ENCODE results near the gene USP40. TPM values are rescaled to one million over a fixed set of nuclear protein-coding genes. Genes with fewer than 3 reads are reported as not detected.

The USP40 gene
- polyA plus RNA-seq, 2 of the 4 experiments (the other 2 are of a cell fraction): 22.9 to 57.0 TPM

DNA sequence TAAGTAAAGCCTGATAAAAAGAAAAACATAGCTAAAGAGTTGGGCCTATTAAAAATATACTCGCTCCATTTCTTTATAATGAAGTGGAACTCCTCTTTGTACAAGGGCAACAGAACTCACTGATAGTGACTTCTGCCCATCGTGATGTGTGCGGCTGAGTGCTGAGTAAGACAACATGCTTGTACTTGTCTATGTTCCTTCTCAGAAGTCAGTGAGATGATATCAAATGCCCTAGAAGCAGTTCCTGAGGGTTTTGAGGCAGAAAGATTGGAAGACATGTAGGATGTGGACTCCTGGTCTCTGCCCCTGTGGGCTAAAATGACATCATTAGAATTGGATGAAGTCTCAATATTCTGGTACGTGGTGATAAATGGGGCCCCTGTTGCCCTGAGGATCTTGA is 73.8 kb downstream of the USP40 start:
- no peak for DNase-seq (ENCODE audit: low read depth in 1 of 2, low spot score in 1 of 2)
- no peak overlapping the region for H3K4me3 ChIP-seq
- no peak for FAIRE-seq
- no peaks in the 10 kb centered on the region for H3K9me3 ChIP-seq
- CTCF ChIA-PET: interaction anchor here (0.9 kb wide), 1 partner anchor 340 kb away, joined by 3 read pairs; no protein-coding TSS in a partner anchor
- POLR2A ChIA-PET: no interaction called here
- no peak overlapping the region for H3K4me2 ChIP-seq
- TF ChIP-seq CBX2 (IDR thresholded peaks at IDR 0.05; ENCODE audit: borderline replicate concordance, low read depth) (no peak), CHD2 (IDR thresholded peaks at IDR 0.05; ENCODE audit: low read length, partially characterized antibody) (no peak), FOXS1 (CRISPR knock-in tag; IDR thresholded peaks at IDR 0.05) (no peak), CHD4 (IDR thresholded peaks at IDR 0.05; ENCODE audit: borderline replicate concordance) (no peak)
- TF ChIP-seq, protein P1, sequence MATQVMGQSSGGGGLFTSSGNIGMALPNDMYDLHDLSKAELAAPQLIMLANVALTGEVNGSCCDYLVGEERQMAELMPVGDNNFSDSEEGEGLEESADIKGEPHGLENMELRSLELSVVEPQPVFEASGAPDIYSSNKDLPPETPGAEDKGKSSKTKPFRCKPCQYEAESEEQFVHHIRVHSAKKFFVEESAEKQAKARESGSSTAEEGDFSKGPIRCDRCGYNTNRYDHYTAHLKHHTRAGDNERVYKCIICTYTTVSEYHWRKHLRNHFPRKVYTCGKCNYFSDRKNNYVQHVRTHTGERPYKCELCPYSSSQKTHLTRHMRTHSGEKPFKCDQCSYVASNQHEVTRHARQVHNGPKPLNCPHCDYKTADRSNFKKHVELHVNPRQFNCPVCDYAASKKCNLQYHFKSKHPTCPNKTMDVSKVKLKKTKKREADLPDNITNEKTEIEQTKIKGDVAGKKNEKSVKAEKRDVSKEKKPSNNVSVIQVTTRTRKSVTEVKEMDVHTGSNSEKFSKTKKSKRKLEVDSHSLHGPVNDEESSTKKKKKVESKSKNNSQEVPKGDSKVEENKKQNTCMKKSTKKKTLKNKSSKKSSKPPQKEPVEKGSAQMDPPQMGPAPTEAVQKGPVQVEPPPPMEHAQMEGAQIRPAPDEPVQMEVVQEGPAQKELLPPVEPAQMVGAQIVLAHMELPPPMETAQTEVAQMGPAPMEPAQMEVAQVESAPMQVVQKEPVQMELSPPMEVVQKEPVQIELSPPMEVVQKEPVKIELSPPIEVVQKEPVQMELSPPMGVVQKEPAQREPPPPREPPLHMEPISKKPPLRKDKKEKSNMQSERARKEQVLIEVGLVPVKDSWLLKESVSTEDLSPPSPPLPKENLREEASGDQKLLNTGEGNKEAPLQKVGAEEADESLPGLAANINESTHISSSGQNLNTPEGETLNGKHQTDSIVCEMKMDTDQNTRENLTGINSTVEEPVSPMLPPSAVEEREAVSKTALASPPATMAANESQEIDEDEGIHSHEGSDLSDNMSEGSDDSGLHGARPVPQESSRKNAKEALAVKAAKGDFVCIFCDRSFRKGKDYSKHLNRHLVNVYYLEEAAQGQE (IDR thresholded peaks at IDR 0.05): no peak
- TF ChIP-seq, protein P2, sequence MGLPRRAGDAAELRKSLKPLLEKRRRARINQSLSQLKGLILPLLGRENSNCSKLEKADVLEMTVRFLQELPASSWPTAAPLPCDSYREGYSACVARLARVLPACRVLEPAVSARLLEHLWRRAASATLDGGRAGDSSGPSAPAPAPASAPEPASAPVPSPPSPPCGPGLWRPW (IDR thresholded peaks at IDR 0.05): no peak
- TF ChIP-seq, protein P3, sequence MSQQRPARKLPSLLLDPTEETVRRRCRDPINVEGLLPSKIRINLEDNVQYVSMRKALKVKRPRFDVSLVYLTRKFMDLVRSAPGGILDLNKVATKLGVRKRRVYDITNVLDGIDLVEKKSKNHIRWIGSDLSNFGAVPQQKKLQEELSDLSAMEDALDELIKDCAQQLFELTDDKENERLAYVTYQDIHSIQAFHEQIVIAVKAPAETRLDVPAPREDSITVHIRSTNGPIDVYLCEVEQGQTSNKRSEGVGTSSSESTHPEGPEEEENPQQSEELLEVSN (IDR thresholded peaks at IDR 0.05; ENCODE audit: borderline replicate concordance, low read depth): no peak
- 95% methylated on average over 4 of the region's 4 CpGs for whole genome bisulfite sequencing (ENCODE audit: missing lambda C conversion rate)
- ATAC-seq: no peak
- peak overlapping the region; percentile 60 to 69; a peak in 3 of 6 replicates for H3K27ac ChIP-seq
- H3K4me1 ChIP-seq: peaks cover 50% of the 10 kb centered on the region

DNA sequence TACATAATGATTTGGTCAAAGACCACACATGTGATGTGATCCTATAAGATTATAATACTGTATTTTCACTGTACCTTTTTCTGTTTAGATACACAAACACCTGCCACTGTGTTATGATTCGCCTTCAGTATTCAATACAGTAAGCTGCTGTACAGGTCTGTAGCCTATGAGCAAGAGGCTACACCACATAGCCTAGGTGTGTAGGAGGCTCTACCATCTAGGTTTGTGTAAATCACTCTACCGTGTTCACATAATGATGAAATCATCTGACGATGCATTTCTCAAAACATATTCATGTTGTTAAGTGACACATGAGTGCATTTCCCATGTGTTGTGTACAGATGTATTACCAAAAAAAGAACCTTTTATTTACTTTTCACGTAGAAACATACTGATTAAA is 74.5 kb downstream of the USP40 start:
- H3K4me2 ChIP-seq: no peak overlapping the region
- WGBS (ENCODE audit: missing lambda C conversion rate): 84% methylated on average over 4 of the region's 4 CpGs
- POLR2A ChIA-PET: no interaction called here
- no peak for DNase-seq (ENCODE audit: low read depth in 1 of 2, low spot score in 1 of 2)
- no peak overlapping the region for H3K4me3 ChIP-seq
- CTCF ChIA-PET: interaction anchor here (0.9 kb wide), 1 partner anchor 340 kb away, joined by 3 read pairs; no protein-coding TSS in a partner anchor
- TF ChIP-seq, protein P3 (IDR thresholded peaks at IDR 0.05; ENCODE audit: borderline replicate concordance, low read depth): no peak
- TF ChIP-seq, protein P4, sequence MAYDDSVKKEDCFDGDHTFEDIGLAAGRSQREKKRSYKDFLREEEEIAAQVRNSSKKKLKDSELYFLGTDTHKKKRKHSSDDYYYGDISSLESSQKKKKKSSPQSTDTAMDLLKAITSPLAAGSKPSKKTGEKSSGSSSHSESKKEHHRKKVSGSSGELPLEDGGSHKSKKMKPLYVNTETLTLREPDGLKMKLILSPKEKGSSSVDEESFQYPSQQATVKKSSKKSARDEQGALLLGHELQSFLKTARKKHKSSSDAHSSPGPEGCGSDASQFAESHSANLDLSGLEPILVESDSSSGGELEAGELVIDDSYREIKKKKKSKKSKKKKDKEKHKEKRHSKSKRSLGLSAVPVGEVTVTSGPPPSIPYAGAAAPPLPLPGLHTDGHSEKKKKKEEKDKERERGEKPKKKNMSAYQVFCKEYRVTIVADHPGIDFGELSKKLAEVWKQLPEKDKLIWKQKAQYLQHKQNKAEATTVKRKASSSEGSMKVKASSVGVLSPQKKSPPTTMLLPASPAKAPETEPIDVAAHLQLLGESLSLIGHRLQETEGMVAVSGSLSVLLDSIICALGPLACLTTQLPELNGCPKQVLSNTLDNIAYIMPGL (CRISPR knock-in tag; IDR thresholded peaks at IDR 0.05; ENCODE audit: borderline replicate concordance): no peak
- TF ChIP-seq EP300 (IDR thresholded peaks at IDR 0.05) (no peak), HEYL (CRISPR knock-in tag; IDR thresholded peaks at IDR 0.05) (no peak), FOSB (CRISPR knock-in tag; IDR thresholded peaks at IDR 0.05) (no peak), SREBF2 (IDR thresholded peaks at IDR 0.05) (no peak), ZNF302 (CRISPR knock-in tag; IDR thresholded peaks at IDR 0.05) (no peak), HDAC2 (IDR thresholded peaks at IDR 0.05) (no peak)
- no peaks in the 10 kb centered on the region for H3K9me3 ChIP-seq
- H3K4me1 ChIP-seq: peaks cover 54% of the 10 kb centered on the region
- ATAC-seq: no peak
- peak overlapping the region; percentile 98 to 99; a peak in 5 of 6 replicates for H3K27ac ChIP-seq
- FAIRE-seq: no peak

DNA sequence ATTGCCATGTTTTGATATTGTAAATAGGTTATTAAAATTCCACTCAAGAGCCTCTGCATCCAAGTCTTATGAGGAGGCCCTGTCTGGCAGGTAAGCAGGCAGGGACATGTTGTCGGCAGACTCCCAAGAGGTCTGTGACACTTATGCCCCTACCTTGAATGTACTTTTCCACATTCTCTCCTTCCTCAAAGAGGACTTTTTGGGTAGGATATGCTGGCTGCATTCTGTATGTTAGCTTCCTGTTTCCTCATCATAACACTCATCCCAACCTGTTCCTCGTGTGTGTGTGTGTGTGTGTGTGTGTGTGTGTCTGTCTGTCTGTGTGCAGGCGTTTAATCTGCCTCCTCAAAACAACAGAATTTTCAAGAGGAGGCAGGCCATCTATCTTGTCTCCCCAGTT is 75.3 kb downstream of the USP40 start:
- no peak for DNase-seq (ENCODE audit: low read depth in 1 of 2, low spot score in 1 of 2)
- Histone ChIP-seq H3K27ac (peak overlapping the region; percentile 98 to 99), H3K9me3 (no peaks in the 10 kb centered on the region), H3K4me2 (no peak overlapping the region), H3K4me3 (no peak overlapping the region), H3K4me1 (peaks cover 57% of the 10 kb centered on the region)
- ChIA-PET POLR2A (no interaction called here), CTCF (interaction anchor here (0.6 kb wide), 1 partner anchor 14 kb away, joined by 3 read pairs; no protein-coding TSS in a partner anchor)
- FAIRE-seq: no peak
- ATAC-seq: no peak
- no peak for TF ChIP-seq GATA3 (IDR thresholded peaks at IDR 0.05; ENCODE audit: borderline replicate concordance)
- WGBS (ENCODE audit: missing lambda C conversion rate): 85% methylated on average over 3 of the region's 3 CpGs
